GM12892 (cell line): ENCODE results near the gene TMEM147.

Experiments
- POLR2A ChIP-seq: IDR thresholded peaks from 2 replicates; pipeline ENCODE4 v1.6.1; 2011; ENCODE audit warnings: low read depth, low read length, control low read depth
- POLR2AphosphoS5 ChIP-seq: IDR thresholded peaks from 2 replicates; pipeline ENCODE4 v1.6.1; 2011; ENCODE audit warnings: low read depth, low read length, control low read depth
- TAF1 ChIP-seq: IDR thresholded peaks from 2 replicates; pipeline ENCODE4 v1.6.1; 2011; ENCODE audit warnings: low read depth, mild to moderate bottlenecking, control low read depth, low read length, borderline replicate concordance

- TF ChIP-seq POLR2AphosphoS5: no peak
- no peak for TF ChIP-seq POLR2A
- no peak for TF ChIP-seq TAF1
Measured at GRCh38 chr19:35556025-35556590, 10.7 kb downstream of the TMEM147 start.
